K562 (cell line): Measurements from ENCODE around the gene NECAB2. TPM values are rescaled to one million over a fixed set of nuclear protein-coding genes. Genes with fewer than 3 reads are reported as not detected.

Experiments
- ASH1L ChIP-seq: fragments of 450-650 bp; IDR thresholded peaks from 2 replicates; pipeline ENCODE4 v1.6.1; 2018; ENCODE audit warnings: borderline replicate concordance, mild to moderate bottlenecking, low read depth; ENCODE audit not compliant: partially characterized antibody
- CC2D1A ChIP-seq: fragments of 450-650 bp; IDR thresholded peaks from 2 replicates; pipeline ENCODE4 v1.6.1; 2017; ENCODE audit warnings: mild to moderate bottlenecking
- CCNT2 ChIP-seq: IDR thresholded peaks from 2 replicates; pipeline ENCODE4 v1.6.1; 2011; ENCODE audit warnings: borderline replicate concordance, low read depth, mild to moderate bottlenecking, moderate library complexity, mixed read lengths, low read length; ENCODE audit not compliant: insufficient read length; ENCODE audit errors: extremely low read depth
- CREB1 ChIP-seq, 2 experiments: sonication (generic) in 1 of 2; formaldehyde crosslinking in 1 of 2; IDR thresholded peaks; 2 replicates each; pipeline versions ENCODE4 v1.6.1 to v1.8.0; 2012 to 2022; ENCODE audit warnings: inconsistent platforms in 1 of 2, mild to moderate bottlenecking in 1 of 2, missing genetic modification reagents in 1 of 2, moderate library complexity in 1 of 2
- CTCFL ChIP-seq: IDR thresholded peaks from 2 replicates; pipeline ENCODE4 v1.6.1; 2011; ENCODE audit warnings: borderline replicate concordance, low read depth, mild to moderate bottlenecking, moderate library complexity, low read length; ENCODE audit not compliant: insufficient read depth, poor library complexity, severe bottlenecking
- EHMT2 ChIP-seq: fragments of 450-650 bp; IDR thresholded peaks from 2 replicates; pipeline ENCODE4 v1.6.1; 2018; ENCODE audit warnings: antibody characterized with exemption
- FOS ChIP-seq: IDR thresholded peaks from 3 replicates; pipeline ENCODE4 v1.6.1; 2011; ENCODE audit not compliant: insufficient read length; ENCODE audit errors: extremely low read depth
- GABPB2 ChIP-seq: fragments of 250-450 bp; sonication (Bioruptor Pico); conservative IDR thresholded peaks from 2 replicates; pipeline ENCODE4 v1.5.1; 2021; ENCODE audit warnings: mild to moderate bottlenecking
- HDAC1 ChIP-seq, 2 experiments: fragments of 450-650 bp; IDR thresholded peaks; 2 replicates each; pipeline ENCODE4 v1.6.1; 2016 to 2017; ENCODE audit warnings: inconsistent platforms in 1 of 2, mild to moderate bottlenecking in 1 of 2, moderate library complexity in 1 of 2
- HOXB6 ChIP-seq: fragments of 250-450 bp; sonication (Bioruptor Pico); IDR thresholded peaks from 2 replicates; pipeline ENCODE4 v1.5.1; 2022; ENCODE audit warnings: mild to moderate bottlenecking, borderline replicate concordance
- MEF2A ChIP-seq: IDR thresholded peaks from 2 replicates; pipeline ENCODE4 v1.6.1; 2011; ENCODE audit warnings: low read depth, mild to moderate bottlenecking, low read length, moderate library complexity; ENCODE audit not compliant: control insufficient read depth
- NKRF ChIP-seq: fragments of 450-650 bp; IDR thresholded peaks from 2 replicates; pipeline ENCODE4 v1.6.1; 2016; ENCODE audit warnings: borderline replicate concordance
- PCBP1 ChIP-seq: fragments of 200-400 bp; formaldehyde crosslinking; IDR thresholded peaks from 2 replicates; pipeline ENCODE4 v1.6.1; 2018; ENCODE audit warnings: mild to moderate bottlenecking, low read depth, low read length; ENCODE audit not compliant: poor library complexity, severe bottlenecking
- RBFOX2 ChIP-seq: fragments of 200-400 bp; formaldehyde crosslinking; IDR thresholded peaks from 2 replicates; pipeline ENCODE4 v1.6.1; 2017; ENCODE audit warnings: low read depth, mild to moderate bottlenecking, low read length, moderate library complexity
- SAFB ChIP-seq: fragments of 200-400 bp; formaldehyde crosslinking; IDR thresholded peaks from 2 replicates; pipeline ENCODE4 v1.6.1; 2017; ENCODE audit warnings: low read depth, low read length, borderline replicate concordance
- SFPQ ChIP-seq: fragments of 200-400 bp; formaldehyde crosslinking; IDR thresholded peaks from 2 replicates; pipeline ENCODE4 v1.6.1; 2017; ENCODE audit warnings: mild to moderate bottlenecking, low read depth, low read length, moderate library complexity
- TEAD1 ChIP-seq, 2 experiments: fragments of 450-650 bp in 1 of 2; sonication (generic) in 1 of 2; formaldehyde crosslinking; IDR thresholded peaks; 2 replicates each; pipeline versions ENCODE4 v1.4.0 to v1.8.0; 2020 to 2022; ENCODE audit warnings: mild to moderate bottlenecking in 2 of 2, missing genetic modification reagents in 1 of 2
- XRCC3 ChIP-seq: fragments of 450-650 bp; IDR thresholded peaks from 2 replicates; pipeline ENCODE4 v1.6.1; 2017; ENCODE audit warnings: mild to moderate bottlenecking, moderate library complexity
- ZBTB1 ChIP-seq: sonication (generic); formaldehyde crosslinking; IDR thresholded peaks from 2 replicates; pipeline ENCODE4 v1.8.1; 2023; ENCODE audit warnings: missing genetic modification reagents, low read depth, mild to moderate bottlenecking, borderline replicate concordance
- ZEB2 ChIP-seq: fragments of 450-650 bp; IDR thresholded peaks from 2 replicates; pipeline ENCODE4 v1.6.1; 2016
- ZNF224 ChIP-seq: sonication (generic); formaldehyde crosslinking; IDR thresholded peaks from 2 replicates; pipeline ENCODE4 v1.8.0; 2022; ENCODE audit warnings: mild to moderate bottlenecking, missing genetic modification reagents
- polyA plus RNA-seq, 8 experiments: library from polyadenylated mRNA; depleted of rRNA in 4 of 8; stranded (reverse) in 5 of 8; unstranded in 3 of 8; fragments of >200 nt; fragmentation: Nextera tagmentation in 2 of 8; fragmentation: Illumina TruSeq in 1 of 8; extraction: Ambion mirVana in 2 of 8; extraction: Trizol in 1 of 8; gene quantifications; 2 replicates each; pipeline versions ENCODE4 v1.2.1 to v1.2.3, GENCODE V29; 2011 to 2014; ENCODE audit warnings: inconsistent platforms in 1 of 8, missing spikeins in 1 of 8
- total RNA-seq, 7 experiments: library from RNA; depleted of rRNA in 6 of 7; stranded (reverse); fragments of >200 nt in 6 of 7; fragmentation: Illumina TruSeq in 2 of 7; extraction: Trizol in 2 of 7; gene quantifications; 2 replicates each; pipeline versions ENCODE4 v1.2.1 to v1.2.3, GENCODE V29; 2011 to 2021; ENCODE audit warnings: low replicate concordance in 1 of 7

NECAB2 gene
- total and polyA plus RNA-seq, 9 of the 15 experiments (the other 6 are each of a cell fraction or from before 2014, with no cell fraction given): 0.03 to 0.28 TPM; not detected in 7

GRCh38 chr16:83967838-83968305 is at the start of gene NECAB2 (continued):
- no peak for TF ChIP-seq SFPQ
- TF ChIP-seq CC2D1A: 0 out of 2 replicates have a peak, but pooled peaks have one; percentile 28
- TF ChIP-seq RBFOX2: 0 out of 2 replicates have a peak, but pooled peaks have one; percentile 19
- TF ChIP-seq HOXB6 (CRISPR knock-in tag): no peak
- no peak for TF ChIP-seq CREB1 (IDR thresholded peaks at IDR 0.05)
- no peak for TF ChIP-seq CREB1 (CRISPR knock-in tag; IDR thresholded peaks at IDR 0.05)
- TF ChIP-seq PCBP1: peak; percentile 78
- no peak for TF ChIP-seq GABPB2 (CRISPR knock-in tag)
- no peak for TF ChIP-seq MEF2A
- peak; percentile 35 for TF ChIP-seq CCNT2
- peak; percentile 72 for TF ChIP-seq ZEB2
- TF ChIP-seq ZBTB1 (CRISPR knock-in tag): no peak
- TF ChIP-seq TEAD1 (CRISPR knock-in tag; IDR thresholded peaks at IDR 0.05): no peak
- 0 out of 2 replicates have a peak, but pooled peaks have one; percentile 36 for TF ChIP-seq NKRF
- TF ChIP-seq EHMT2: peak; percentile 51; the same call in 1 of the 2 replicates
- peak; percentile 40 for TF ChIP-seq CTCFL
- TF ChIP-seq ASH1L: no peak
- peak; percentile 97 for TF ChIP-seq SAFB
- TF ChIP-seq FOS: no peak
- peak in 1 of 2 experiments; percentile 91; a peak in 2 of 4 replicates for TF ChIP-seq HDAC1 (IDR thresholded peaks at IDR 0.05)
- TF ChIP-seq ZNF224 (CRISPR knock-in tag): no peak
- no peak for TF ChIP-seq XRCC3
